ENCODE measurements around the gene SEZ6L2. TPM values are rescaled to one million over a fixed set of nuclear protein-coding genes. Genes with fewer than 3 reads are reported as not detected.

SEZ6L2 gene
- total and polyA plus RNA-seq, 2 of the 8 experiments (the other 6 are each of a cell fraction or from before 2014, with no cell fraction given) = 43.5 to 47.7 TPM

GRCh38 chr16:29897333-29897732 lies 2.0 kb downstream of the SEZ6L2 start (continued):
- TF ChIP-seq CHD7 (IDR thresholded peaks at IDR 0.05; ENCODE audit: insufficient replicate concordance, low read length) (no peak), SP2 (IDR thresholded peaks at IDR 0.05; ENCODE audit: low read length) (no peak), SAP30 (IDR thresholded peaks at IDR 0.05; ENCODE audit: insufficient read depth, insufficient replicate concordance, low read length) (no peak), CEBPB (IDR thresholded peaks at IDR 0.05; ENCODE audit: low read depth, low read length) (no peak), TBP (IDR thresholded peaks at IDR 0.05; ENCODE audit: low read depth, low read length) (no peak), PHF8 (conservative IDR thresholded peaks at IDR 0.05; ENCODE audit: low read depth, low read length) (no peak), SIX5 (IDR thresholded peaks at IDR 0.05; ENCODE audit: low read depth, low read length) (no peak)
- TF ChIP-seq, protein P1, sequence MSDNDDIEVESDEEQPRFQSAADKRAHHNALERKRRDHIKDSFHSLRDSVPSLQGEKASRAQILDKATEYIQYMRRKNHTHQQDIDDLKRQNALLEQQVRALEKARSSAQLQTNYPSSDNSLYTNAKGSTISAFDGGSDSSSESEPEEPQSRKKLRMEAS (IDR thresholded peaks at IDR 0.05) = no peak
